OCI-LY1 (cell line): ENCODE measurements around the gene GTPBP3.

Experiments used
- H2AFZ ChIP-seq: fragments of 200-600 bp; sonication (generic), shearing (Covaris generic); 2 replicates; pipeline ENCODE4 v1.6.0; 2014; ENCODE audit warnings: antibody characterized with exemption, mild to moderate bottlenecking, low read length
- H3F3A ChIP-seq: fragments of 200-600 bp; sonication (generic), shearing (Covaris generic); 2 replicates; pipeline ENCODE4 v1.6.0; 2014; ENCODE audit warnings: mild to moderate bottlenecking, antibody characterized with exemption, low read length, moderate library complexity; ENCODE audit not compliant: insufficient read depth
- H3K27ac ChIP-seq: fragments of 200-600 bp; sonication (generic); 2 replicates; pipeline ENCODE4 v1.5.1; 2014; ENCODE audit warnings: low read length, mixed run types, mild to moderate bottlenecking, low read depth; ENCODE audit not compliant: poor library complexity, severe bottlenecking
- H3K27me3 ChIP-seq: fragments of 200-600 bp; sonication (generic); 2 replicates; pipeline ENCODE4 v1.6.0; 2014; ENCODE audit warnings: antibody characterized with exemption, mild to moderate bottlenecking, low read length, moderate library complexity; ENCODE audit not compliant: insufficient read depth
- H3K36me3 ChIP-seq: fragments of 200-600 bp; sonication (generic); 2 replicates; pipeline ENCODE4 v1.6.1; 2014; ENCODE audit warnings: mild to moderate bottlenecking, antibody characterized with exemption, low read length, moderate library complexity, mixed read lengths; ENCODE audit not compliant: insufficient read depth
- H3K4me1 ChIP-seq: fragments of 200-600 bp; sonication (generic); 2 replicates; pipeline ENCODE4 v1.5.1; 2014; ENCODE audit warnings: mild to moderate bottlenecking, low read length, moderate library complexity; ENCODE audit not compliant: insufficient read depth, severe bottlenecking
- H3K4me2 ChIP-seq: fragments of 200-600 bp; sonication (generic), shearing (Covaris generic); 2 replicates; pipeline ENCODE4 v1.6.1; 2014; ENCODE audit warnings: low read length
- H3K4me3 ChIP-seq: fragments of 200-600 bp; sonication (generic); 2 replicates; pipeline ENCODE4 v1.5.1; 2014; ENCODE audit warnings: low read length, low read depth, mild to moderate bottlenecking, mixed read lengths; ENCODE audit not compliant: poor library complexity, severe bottlenecking
- H3K79me2 ChIP-seq: fragments of 200-600 bp; shearing (Covaris generic); 2 replicates; pipeline ENCODE4 v1.6.1; 2016; ENCODE audit warnings: mixed run types, low read length, mixed read lengths; ENCODE audit not compliant: insufficient read depth
- H3K9ac ChIP-seq: fragments of 200-600 bp; sonication (generic), shearing (Covaris generic); 2 replicates; pipeline ENCODE4 v1.6.1; 2014; ENCODE audit warnings: mild to moderate bottlenecking, low read length, mixed read lengths
- H3K9me2 ChIP-seq: fragments of 200-600 bp; sonication (generic), shearing (Covaris generic); 2 replicates; pipeline ENCODE4 v1.6.1; 2014; ENCODE audit warnings: low read depth, mild to moderate bottlenecking, low read length, mixed read lengths
- H3K9me3 ChIP-seq: fragments of 200-600 bp; shearing (Covaris generic); 2 replicates; pipeline ENCODE4 v1.6.1; 2014; ENCODE audit warnings: low read length, mixed read lengths
- H4K20me1 ChIP-seq: fragments of 200-600 bp; sonication (generic), shearing (Covaris generic); 2 replicates; pipeline ENCODE4 v1.6.0; 2016; ENCODE audit warnings: mild to moderate bottlenecking, low read length; ENCODE audit not compliant: insufficient read depth
- CTCF ChIP-seq: fragments of 200-600 bp; sonication (generic), shearing (Covaris generic); IDR thresholded peaks from 2 replicates; pipeline ENCODE4 v1.5.1; 2017; ENCODE audit warnings: mild to moderate bottlenecking, antibody characterized with exemption, low read length, moderate library complexity, mixed read lengths
- EZH2 ChIP-seq: fragments of 200-600 bp; sonication (generic), shearing (Covaris generic); IDR thresholded peaks from 2 replicates; pipeline ENCODE4 v1.8.0; 2017; ENCODE audit warnings: borderline replicate concordance, mixed run types, mild to moderate bottlenecking, antibody characterized with exemption, low read length, moderate library complexity, mixed read lengths

Gene GTPBP3

GRCh38 chr19:17379221-17379631 is 41.9 kb downstream of the GTPBP3 start:
- H3K4me1 ChIP-seq = peaks cover 19% of the 10 kb centered on the region
- TF ChIP-seq EZH2 (no peak), CTCF (no peak)
- no peak overlapping the region for H2AFZ ChIP-seq
- H3K4me3 ChIP-seq = no peak overlapping the region
- H3K27me3 ChIP-seq = no peaks in the 10 kb centered on the region
- no peaks in the 10 kb centered on the region; the same call in 1 of the 2 replicates for H3K36me3 ChIP-seq
- H3K9ac ChIP-seq = no peak overlapping the region
- no peak overlapping the region for H3K27ac ChIP-seq
- H3K79me2 ChIP-seq = no peaks in the 10 kb centered on the region
- H3F3A ChIP-seq = no peaks in the 10 kb centered on the region
- H4K20me1 ChIP-seq = no peaks in the 10 kb centered on the region
- no peak overlapping the region for H3K4me2 ChIP-seq
- no peaks in the 10 kb centered on the region for H3K9me2 ChIP-seq
- no peaks in the 10 kb centered on the region; the same call in 1 of the 2 replicates for H3K9me3 ChIP-seq

- TF ChIP-seq EZH2 = no peak
- no peak for TF ChIP-seq CTCF
- Histone ChIP-seq H3K9me3 (no peaks in the 10 kb centered on the region; the same call in 1 of the 2 replicates), H3K27ac (no peak overlapping the region), H4K20me1 (no peaks in the 10 kb centered on the region), H3F3A (no peaks in the 10 kb centered on the region), H2AFZ (no peak overlapping the region), H3K4me2 (no peak overlapping the region), H3K9ac (no peak overlapping the region), H3K4me3 (no peak overlapping the region), H3K79me2 (no peaks in the 10 kb centered on the region), H3K36me3 (no peaks in the 10 kb centered on the region; the same call in 1 of the 2 replicates), H3K9me2 (no peaks in the 10 kb centered on the region), H3K4me1 (peaks cover 19% of the 10 kb centered on the region), H3K27me3 (no peaks in the 10 kb centered on the region)
These were observed 43.2 kb downstream of the GTPBP3 start for GRCh38 chr19:17380426-17381138.

- H3K9me2 ChIP-seq = no peaks in the 10 kb centered on the region
- H3K36me3 ChIP-seq = no peaks in the 10 kb centered on the region; the same call in 1 of the 2 replicates
- H3K9ac ChIP-seq = no peak overlapping the region
- no peaks in the 10 kb centered on the region for H3K79me2 ChIP-seq
- no peaks in the 10 kb centered on the region; the same call in 1 of the 2 replicates for H3K27me3 ChIP-seq
- H3K4me1 ChIP-seq = peaks cover 20% of the 10 kb centered on the region
- no peak overlapping the region for H3K4me3 ChIP-seq
- no peaks in the 10 kb centered on the region for H3F3A ChIP-seq
- H3K4me2 ChIP-seq = no peak overlapping the region
- no peaks in the 10 kb centered on the region for H4K20me1 ChIP-seq
- H3K27ac ChIP-seq = no peak overlapping the region
- H3K9me3 ChIP-seq = peaks cover 3% of the 10 kb centered on the region; the same call in 1 of the 2 replicates
- TF ChIP-seq EZH2 (no peak), CTCF (peak; percentile 91)
- H2AFZ ChIP-seq = no peak overlapping the region
These were observed 48.7 kb downstream of the GTPBP3 start for GRCh38 chr19:17385878-17386611.
